Measurements from ENCODE around the gene DMRTA1.
"Not testable (repeated sequence)": the region's sequence is repeated elsewhere in the genome, so short reads cannot be mapped to it uniquely, and the experiment has no call there.

The DMRTA1 gene, protein sequence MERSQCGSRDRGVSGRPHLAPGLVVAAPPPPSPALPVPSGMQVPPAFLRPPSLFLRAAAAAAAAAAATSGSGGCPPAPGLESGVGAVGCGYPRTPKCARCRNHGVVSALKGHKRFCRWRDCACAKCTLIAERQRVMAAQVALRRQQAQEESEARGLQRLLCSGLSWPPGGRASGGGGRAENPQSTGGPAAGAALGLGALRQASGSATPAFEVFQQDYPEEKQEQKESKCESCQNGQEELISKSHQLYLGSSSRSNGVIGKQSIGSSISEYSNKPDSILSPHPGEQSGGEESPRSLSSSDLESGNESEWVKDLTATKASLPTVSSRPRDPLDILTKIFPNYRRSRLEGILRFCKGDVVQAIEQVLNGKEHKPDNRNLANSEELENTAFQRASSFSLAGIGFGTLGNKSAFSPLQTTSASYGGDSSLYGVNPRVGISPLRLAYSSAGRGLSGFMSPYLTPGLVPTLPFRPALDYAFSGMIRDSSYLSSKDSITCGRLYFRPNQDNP

DNA sequence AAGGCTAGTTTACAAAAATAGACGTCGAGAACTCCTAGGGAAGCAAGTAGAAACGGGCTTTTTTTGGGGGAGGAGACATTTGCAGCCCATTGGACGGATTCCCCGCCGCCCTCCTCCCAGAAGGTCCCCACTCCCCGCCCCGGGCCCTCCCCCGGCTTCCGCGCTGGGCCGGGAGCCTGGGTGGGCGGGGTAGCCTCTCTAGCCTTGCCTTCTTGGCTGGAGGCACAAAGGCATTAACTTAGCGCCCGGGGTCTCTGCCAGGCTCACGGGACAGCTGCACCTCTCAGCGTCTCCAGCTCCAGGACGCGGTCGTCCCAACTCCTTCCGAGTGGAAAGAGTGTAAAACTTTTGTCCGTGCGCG is at the start of gene DMRTA1:
TSS of gene DMRTA1 (plus strand) at position 236 of the 361 bp plus-strand sequence. CDS start 242 bp downstream, outside the sequence.
- DNase-seq, result no peak

DNA sequence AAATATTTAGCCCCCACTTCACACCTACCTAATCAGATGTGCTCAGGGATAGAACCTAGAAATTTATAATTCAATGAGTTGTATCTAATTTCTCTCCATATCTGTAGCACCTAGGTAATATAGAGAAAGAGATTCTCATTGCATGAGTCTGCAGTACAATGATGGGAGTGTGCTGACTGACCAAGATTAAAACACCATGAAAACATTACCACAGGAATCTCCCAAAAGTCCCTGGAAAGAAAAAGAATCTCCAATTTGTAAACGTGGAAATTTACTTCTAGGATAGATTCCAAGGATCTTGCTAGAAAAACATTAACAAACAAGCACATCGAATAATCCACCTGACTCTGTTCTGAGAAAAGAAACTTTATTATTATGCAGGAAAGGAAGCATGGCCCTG is 45.0 kb upstream of the DMRTA1 start:
- DNase-seq, result no peak

DNA sequence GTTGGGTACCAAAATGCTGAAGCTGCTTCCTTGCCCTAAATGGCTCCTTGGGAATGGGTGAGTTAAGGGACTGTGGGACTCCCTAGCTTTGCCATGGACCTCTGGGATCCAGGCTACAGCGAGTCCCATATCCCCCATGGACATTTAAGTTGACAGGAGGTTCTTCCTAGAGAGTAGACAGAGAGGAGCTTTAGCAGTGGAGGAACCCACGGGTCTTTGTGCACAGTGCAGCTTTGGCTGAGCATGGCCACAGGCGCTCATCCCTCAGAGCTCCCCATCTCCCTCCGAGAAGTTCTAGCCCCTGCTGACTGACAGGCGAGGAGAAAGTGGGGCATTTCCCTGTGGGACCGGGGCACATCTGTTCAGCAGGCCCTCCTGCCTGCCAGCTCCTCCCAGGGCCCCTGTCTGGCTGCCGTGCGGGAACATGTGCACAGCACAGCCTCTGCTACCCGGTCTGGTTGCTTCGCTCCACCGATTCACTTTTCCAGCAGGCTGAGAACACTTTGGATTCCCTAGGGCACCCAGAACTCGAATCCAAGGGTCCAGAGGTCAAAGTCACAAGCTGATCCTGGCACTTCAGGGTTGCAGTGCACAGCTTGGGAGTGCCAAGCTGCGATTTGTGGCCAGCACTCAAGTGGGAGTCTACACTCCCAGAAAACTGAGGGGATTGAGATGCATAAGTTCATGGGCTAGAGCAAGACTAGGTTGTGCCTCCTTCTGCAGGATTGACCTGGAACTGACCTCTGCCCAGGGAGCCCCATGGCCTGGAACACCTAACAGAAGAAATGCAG is 40.6 kb upstream of the DMRTA1 start:
- peak; percentile 14 for DNase-seq

DNA sequence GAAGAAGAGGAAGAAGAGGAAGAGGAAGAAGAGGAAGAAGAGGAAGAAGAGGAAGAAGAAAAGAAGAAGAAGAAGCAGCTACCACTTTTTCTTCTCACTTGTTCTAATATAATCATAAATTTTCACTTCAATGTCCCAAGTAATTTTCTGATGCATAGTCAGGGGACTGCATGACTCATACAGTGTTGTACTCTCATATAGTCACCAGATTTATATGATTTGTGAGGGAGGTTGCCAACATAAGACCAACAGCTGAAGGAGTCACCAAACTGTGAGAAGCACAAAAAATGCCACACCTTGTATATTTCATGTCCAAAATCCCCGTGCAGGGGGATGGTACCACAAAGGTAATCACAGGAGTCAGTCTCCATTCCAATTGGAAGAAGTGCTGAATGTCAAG is 32.7 kb upstream of the DMRTA1 start:
- DNase-seq, result no peak

DNA sequence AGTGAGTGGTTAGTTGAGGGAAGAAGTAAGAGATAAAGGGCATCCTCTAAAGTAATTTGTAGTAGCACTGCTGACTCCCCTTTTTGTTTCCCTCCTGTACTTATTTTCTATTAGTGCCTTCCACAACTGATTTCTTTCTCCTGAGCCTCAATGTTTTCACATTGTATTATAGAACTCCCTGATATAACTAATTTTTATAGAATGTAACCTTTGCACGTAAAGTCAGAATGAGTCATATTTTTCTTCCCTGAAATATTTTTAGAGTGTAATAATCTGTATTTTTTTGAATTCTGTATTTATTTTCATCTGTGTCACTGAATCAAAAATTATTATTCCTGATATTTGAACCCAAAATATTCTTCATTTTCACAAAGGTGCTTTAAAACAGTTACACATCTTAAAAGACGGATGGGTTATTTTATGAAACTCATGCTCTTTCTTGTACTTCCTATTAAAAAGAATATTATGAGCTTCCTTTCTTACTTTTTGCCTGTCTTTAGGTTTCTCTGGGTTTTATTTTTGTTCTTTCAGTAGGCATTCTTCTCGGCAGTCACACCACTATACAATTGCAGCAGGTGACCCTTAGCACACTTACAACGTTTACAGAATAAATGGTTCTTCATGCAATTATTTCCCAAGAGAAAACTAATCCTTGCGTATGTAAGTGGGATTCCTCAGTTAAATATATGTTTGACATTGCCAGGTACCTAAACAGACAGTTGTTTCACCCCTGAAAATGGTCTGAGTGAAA is 30.5 kb upstream of the DMRTA1 start:
- no peak for DNase-seq

DNA sequence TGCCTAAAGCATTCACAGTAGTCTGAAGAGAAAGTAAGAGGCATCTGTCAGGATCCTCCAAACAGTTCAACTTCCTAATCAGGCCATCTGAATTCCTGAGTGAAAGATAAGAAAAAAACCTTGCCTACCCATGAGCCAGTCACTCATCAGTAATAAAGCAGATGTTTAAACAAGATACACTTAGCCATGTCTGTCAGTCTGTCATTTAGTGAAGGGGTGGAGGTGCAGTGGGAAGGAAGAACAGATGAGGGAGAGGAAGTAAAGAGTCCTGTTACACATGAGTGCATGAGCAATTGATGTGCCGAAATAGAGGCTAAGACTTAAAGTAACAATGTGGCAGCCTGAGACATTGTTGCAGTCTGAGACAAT is 29.9 kb upstream of the DMRTA1 start:
- no peak for DNase-seq

DNA sequence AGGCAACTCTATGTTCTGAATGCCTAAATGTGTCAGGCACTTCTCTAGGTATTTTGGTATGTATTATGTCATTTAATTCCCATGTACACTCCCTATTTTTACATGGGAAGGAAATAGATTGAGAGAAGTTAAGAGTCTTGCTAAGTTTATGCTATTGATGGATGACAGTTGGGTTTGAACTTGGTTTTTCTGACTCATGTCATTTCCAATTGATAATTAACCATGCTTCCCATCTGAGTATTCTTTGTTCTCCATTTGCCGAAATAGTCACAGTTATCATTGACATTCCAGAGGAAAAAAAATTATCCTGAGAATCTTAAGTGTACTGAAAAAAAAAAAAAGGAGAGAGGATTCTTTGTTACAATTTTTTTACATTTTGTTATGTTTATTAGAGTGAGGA is 23.1 kb upstream of the DMRTA1 start:
- no peak for DNase-seq

DNA sequence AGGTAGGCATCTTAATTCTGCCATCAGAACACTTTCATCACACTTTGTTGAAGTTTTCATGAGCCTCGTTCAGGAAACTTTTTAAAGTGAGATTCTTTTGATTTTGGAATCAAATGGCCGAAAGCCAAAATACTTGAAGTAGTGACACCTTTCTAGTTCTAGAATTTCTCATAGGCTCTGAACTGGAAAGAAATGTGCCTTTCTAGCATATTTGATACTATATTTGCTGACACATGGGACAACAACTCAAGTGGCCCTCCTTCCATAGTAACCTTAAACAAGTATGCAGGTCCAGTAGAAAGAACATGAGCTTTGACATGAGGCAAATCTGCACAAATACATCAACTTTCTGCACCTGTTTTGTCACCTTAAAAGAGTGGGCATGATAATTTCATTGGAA is 22.0 kb upstream of the DMRTA1 start:
- DNase-seq, result no peak

DNA sequence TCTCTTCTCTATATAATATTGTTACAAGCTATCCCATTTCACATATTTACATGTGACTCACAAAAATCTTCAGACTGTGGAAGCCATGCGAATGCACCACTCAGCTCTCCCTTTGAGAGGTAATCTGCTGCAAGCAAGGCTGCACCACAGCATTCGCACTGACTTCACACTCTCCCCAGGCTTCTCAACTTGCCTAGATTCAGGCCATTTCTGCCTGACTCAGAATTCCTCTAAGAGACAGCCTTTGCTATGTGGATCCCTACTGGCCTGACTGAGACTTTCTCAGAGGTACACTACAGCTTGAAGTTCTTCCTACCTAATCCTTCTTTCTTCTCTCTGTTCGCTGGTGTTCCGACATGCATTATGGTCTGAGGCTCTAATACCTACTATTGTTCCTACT is 21.1 kb upstream of the DMRTA1 start:
- DNase-seq, result no peak

DNA sequence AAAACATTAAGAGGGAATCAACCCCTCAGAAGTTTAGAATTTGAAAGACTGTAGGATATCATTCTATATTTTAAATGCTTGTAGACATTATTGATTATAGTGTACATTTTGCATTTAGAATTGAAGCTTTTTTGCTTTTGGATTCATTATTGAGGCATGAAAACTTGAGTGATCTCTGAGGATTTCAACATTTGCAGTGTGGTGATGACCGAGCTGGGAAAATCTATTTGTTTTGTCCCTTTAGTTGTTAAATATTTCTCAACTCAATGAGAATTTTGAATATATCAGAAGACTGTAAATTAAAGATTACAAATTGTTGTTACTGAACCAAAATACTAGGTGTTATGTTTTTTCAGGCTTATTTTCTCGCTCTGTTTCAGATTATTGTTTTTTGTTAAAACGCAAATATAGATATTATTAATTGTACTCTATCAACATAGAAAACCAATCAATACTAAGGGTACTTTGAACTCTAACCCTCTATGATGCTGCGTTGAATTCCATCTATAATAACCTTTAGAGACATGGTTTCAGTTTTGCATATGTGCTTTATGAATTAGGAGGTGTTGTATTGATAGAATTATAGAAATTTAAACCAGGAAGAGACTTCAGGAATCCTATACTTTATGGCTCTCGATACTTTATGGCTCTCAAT is 19.3 kb upstream of the DMRTA1 start:
- DNase-seq, result no peak

DNA sequence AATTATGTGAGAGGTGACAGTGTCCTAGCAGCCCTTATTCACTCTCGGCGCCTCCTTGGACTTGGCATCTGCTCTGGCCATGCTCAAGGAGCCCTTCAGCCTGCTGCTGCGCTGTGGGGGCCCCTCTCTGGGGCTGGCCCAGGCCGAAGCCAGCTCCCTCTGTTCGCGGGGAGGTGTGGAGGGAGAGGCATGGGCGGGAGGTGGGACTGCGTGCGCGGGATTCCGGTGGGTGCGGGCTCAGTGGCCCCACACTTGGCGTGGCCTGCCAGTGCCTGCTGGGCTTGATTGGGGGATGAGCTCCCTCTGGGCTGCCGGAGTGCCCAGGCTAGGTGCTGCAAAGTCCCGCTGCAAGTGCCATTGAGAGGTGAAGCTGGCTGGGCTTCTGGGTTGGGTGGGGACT is 12.9 kb upstream of the DMRTA1 start:
- DNase-seq, result no peak

DNA sequence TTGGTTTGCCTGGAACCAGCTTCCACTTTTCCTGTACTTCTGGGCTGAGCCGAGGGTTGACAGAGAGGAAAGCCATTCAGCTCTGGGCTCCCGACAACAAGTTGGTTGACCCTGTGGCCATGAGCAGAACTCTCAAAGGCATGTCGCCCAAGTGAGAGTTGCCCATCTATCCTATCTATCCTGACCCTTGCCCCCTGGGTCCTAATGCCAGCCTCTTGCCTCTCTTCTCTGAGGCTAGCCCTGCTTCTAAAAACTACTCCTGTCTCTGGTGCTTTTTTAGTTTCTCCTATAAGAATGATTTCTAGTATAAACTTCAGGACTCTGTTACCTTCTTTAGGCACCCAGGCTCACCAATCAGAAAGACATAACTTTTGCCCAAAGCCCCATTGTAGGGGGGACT is 11.4 kb upstream of the DMRTA1 start:
- DNase-seq, result not testable (repeated sequence)

DNA sequence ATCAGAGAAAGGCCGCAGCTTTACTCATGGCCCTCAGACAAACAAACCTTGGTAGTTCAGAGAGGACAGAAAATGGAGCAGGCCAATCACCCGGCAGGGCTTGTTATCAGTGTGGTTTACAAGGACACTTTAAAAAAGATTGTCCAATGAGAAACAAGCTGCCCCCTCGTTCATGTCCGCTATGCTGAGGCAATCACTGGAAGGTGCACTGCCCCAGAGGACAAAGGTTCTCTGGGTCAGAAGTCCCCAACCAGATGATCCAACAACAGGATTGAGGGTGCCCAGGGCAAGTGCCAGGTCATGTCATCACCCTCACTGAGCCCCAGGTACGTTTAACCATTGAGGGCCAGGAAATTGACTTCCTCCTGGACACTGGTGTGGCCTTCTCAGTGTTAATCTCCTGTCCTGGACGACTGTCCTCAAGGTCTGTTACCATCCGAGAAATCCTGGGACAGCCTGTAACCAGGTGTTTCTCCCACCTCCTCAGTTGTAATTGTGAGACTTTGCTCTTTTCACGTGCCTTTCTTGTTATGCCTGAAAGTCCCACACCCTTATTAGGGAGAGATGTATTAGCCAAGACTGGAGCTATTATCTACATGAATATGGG is 9.1 kb upstream of the DMRTA1 start:
- not testable (repeated sequence) for DNase-seq

DNA sequence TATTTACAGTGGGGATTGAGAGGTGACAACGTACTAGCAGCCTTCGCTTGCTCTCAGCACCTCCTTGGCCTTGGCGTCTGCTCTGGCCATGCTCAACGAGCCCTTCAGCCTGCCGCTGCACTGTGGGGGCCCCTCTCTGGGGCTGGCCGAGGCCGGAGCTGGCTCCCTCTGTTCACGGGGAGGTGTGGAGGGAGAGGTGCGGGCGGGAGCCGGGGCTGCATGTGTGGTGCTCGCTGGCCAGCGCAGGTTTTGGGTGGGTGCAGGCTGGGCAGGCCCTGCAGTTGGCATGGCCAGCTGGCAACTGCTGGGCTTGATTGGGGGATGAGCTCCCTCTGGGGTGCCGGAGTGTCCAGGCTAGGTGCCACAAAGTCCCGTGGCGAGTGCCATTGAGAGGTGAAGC is 5.8 kb upstream of the DMRTA1 start:
- DNase-seq, result no peak

DNA sequence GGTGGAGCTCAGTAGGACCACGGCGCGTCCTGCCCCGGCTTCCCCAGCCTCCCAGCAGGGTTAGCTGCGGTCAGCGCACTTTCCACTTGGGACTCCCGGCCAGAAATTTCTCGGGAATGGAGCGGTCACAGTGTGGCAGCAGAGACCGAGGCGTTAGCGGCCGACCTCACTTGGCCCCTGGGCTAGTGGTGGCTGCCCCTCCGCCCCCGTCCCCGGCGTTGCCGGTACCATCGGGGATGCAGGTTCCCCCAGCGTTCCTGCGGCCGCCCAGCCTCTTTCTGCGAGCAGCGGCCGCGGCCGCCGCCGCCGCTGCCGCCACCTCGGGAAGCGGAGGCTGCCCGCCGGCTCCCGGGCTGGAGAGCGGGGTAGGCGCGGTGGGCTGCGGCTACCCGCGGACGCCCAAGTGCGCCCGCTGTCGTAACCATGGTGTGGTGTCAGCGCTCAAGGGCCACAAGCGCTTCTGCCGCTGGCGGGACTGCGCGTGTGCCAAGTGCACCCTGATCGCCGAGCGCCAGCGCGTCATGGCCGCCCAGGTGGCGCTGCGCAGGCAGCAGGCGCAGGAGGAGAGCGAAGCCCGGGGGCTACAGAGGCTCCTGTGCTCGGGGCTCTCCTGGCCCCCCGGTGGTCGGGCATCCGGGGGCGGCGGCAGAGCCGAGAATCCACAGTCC is 460 bp downstream of the DMRTA1 start:
- DNase-seq, result peak; percentile 19

DNA sequence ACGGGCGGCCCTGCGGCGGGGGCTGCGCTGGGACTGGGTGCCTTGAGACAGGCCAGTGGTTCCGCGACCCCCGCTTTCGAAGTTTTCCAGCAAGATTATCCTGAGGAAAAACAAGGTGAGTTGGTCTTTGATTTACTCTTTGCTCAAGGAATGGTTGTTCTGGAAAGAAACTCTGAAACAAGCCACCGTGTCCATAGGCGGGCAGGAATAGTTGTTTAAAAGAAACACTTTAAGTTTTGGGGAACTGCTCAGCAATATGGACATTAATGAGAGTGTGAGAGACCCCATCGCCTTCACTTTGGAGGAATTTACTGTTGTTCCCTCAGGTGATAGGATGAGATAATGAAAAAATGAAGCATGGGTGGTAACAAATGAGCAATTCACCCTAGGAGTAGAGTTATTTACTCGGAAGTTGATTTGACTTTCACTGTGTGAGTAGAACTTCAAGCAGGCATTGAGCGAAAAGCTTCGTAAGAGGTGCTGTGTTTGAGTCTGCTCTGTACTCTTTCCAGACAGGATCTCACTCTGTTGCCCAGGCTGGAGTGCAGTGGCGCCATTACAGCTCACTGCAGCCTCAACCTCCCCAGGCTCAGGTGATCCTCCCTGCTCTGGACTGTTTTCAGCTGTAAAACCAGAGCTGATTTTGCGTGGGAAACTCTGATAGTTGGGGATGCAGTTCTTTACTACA is 1.1 kb downstream of the DMRTA1 start:
- no peak for DNase-seq

DNA sequence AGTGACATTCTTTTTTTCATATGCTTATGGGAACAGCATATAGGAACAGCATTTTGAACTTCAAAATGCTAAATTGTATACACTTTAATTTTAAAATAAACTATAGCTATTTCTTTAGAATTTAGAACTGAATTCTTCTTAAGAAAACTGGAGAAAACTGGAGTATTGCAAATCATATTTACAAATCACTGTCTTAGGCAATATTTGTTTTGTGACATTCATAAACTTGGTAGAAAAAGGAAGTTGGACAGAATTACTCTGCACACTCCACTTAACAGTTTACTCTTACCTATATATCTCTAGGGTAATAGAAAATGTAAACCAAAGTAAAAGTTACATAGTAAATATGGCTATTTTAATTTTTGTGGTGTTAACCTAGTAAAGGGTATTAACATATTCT is 3.1 kb downstream of the DMRTA1 start:
- no peak for DNase-seq

DNA sequence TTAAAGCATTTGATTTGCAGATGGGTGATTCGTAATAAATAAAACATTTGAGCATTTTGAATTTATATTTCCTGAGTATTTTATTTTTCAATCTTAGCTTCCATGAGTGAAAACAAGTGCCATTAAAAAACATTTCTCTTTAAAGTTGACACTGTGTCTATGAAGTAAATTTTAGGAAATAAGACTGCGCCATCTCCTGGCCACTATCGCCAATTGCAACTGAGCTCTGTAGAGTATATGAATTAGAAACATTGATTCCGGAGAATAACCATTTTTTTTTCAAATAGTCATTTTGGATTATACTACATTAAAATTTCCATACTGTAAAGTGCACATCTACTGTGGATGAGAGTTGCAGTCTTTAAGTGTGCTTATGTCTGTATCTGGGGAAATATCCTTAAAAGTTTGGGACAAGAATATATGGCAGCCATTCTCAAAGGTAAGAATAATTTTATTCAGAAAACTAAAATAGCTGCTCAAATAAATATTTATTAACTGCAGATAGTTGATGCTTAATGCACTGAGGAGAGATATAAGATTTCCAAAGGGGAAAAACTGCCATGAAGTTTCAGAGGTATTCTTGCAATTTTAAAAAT is 5.9 kb downstream of the DMRTA1 start:
- no peak for DNase-seq

DNA sequence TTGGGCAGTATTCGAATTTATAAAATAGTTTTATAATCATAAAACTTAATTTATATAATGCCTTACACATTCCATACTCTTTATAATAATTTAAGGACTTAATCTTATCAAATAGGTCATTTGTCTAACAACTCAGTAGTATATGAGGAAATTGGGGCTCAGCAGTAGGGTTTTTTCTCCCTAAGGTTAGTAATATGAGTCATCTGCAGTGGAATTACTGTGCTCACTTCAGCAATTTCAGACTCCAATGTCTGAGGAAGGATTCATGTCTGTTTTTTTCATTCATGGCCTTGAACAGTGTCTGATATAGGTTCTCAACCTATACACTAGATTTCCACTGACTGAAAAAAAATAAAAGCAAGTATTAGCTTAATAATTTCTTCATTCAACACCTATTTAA is 7.4 kb downstream of the DMRTA1 start:
- no peak for DNase-seq

DNA sequence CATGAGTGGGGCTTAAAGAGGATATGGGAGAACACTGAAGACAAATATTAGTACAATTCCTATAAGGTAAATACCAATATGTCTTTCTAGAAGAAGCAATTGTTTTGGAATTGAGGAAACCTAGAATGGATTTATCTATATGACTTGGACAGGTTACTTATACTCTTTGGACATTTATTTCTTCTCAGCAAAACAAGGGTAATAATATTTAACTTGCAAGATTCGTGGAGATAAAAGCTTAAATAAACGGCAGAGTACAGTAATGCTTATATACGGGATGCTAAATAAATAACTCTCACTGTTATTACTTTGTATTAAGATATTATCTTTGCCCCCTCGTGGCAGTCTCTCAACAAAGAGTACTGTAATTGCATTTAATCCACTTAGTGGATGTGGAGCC is 8.6 kb downstream of the DMRTA1 start:
- DNase-seq, result no peak

DNA sequence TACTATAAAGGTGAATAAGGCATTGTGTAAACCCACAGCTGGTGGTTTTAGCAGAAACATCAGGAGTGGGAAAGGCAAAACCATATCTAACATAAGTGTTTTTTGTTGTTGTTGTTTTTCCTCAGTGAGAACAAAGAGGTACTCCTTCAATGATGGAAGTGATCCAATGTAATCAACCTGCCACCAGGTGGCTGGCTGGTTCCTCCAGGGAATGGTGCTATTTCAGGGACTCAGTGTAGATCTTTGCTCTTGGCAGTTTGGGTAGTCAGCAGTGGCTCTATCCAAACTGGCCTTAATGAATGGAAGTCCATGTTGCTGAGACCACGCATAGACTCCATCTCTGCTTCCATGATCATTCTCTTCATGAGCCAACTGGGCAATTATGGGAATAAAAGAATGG is 10.8 kb downstream of the DMRTA1 start:
- no peak for DNase-seq

Data from NCI-H2171 (cell line).